D721Med (cell line): ENCODE measurements around the gene GOLGA6L10.
"Not testable (repeated sequence)": the region's sequence is repeated elsewhere in the genome, so short reads cannot be mapped to it uniquely, and the experiment has no call there.

ENCODE experiments used
- DNase-seq: peaks from one replicate; pipeline ENCODE4 v3.0.0; 2011; ENCODE audit warnings: low spot score; ENCODE audit not compliant: insufficient read length
- FAIRE-seq: peaks from 2 replicates; lab custom pipeline; 2011; peaks lifted over from hg19 to GRCh38; lab: Jason Lieb, UNC
- CTCF ChIP-seq: IDR thresholded peaks from 2 replicates; pipeline ENCODE4 v1.5.1; 2012; ENCODE audit warnings: mild to moderate bottlenecking, control low read depth; ENCODE audit not compliant: insufficient read depth; ENCODE audit errors: missing control alignments

The GOLGA6L10 gene

GRCh38 chr15:82349375-82349774, at the start of gene GOLGA6L10:
Gene GOLGA6L10 (minus strand): TSS chr15:82349475. CDS start chr15:82349375, 100 bp downstream.
- FAIRE-seq, DNase-seq: not testable (repeated sequence)

- no peak for FAIRE-seq
- no peak for DNase-seq
- no peak for TF ChIP-seq CTCF
These were observed 49.5 kb upstream of the GOLGA6L10 start for GRCh38 chr15:82398785-82399184.

- FAIRE-seq (no peak), DNase-seq (no peak)
- TF ChIP-seq CTCF = no peak
These were observed 48.5 kb upstream of the GOLGA6L10 start for GRCh38 chr15:82397817-82398216.

GRCh38 chr15:82395788-82396187, 46.5 kb upstream of the GOLGA6L10 start:
- not testable (repeated sequence) for DNase-seq, FAIRE-seq

- DNase-seq (no peak), FAIRE-seq (no peak)
- TF ChIP-seq CTCF = no peak
These were observed 44.4 kb upstream of the GOLGA6L10 start for GRCh38 chr15:82393671-82394070.

GRCh38 chr15:82392077-82392476, 42.8 kb upstream of the GOLGA6L10 start:
- DNase-seq, FAIRE-seq: not testable (repeated sequence)

GRCh38 chr15:82390152-82390551, 40.9 kb upstream of the GOLGA6L10 start:
- not testable (repeated sequence) for FAIRE-seq, DNase-seq

- DNase-seq, FAIRE-seq: not testable (repeated sequence)
These were observed 37.9 kb upstream of the GOLGA6L10 start for GRCh38 chr15:82387209-82387608.

GRCh38 chr15:82381330-82381955, 32.2 kb upstream of the GOLGA6L10 start:
- not testable (repeated sequence) for DNase-seq, FAIRE-seq

- not testable (repeated sequence) for FAIRE-seq, DNase-seq
These were observed 30.3 kb upstream of the GOLGA6L10 start for GRCh38 chr15:82379552-82379951.

GRCh38 chr15:82373661-82374060, 24.4 kb upstream of the GOLGA6L10 start:
- not testable (repeated sequence) for FAIRE-seq

GRCh38 chr15:82371656-82372055, 22.4 kb upstream of the GOLGA6L10 start:
- DNase-seq (no peak), FAIRE-seq (no peak)
- no peak for TF ChIP-seq CTCF

More at GRCh38 chr15:82373661-82374060, 24.4 kb upstream of the GOLGA6L10 start:
- not testable (repeated sequence) for DNase-seq

- not testable (repeated sequence) for FAIRE-seq, DNase-seq
These were observed 18.5 kb upstream of the GOLGA6L10 start for GRCh38 chr15:82367790-82368189.
